Spinal cord (tissue), 10 donors: ENCODE data around the gene KREMEN2. TPM values are rescaled to one million over a fixed set of nuclear protein-coding genes. Genes with fewer than 3 reads are reported as not detected.
A peak's percentile ranks its signal among the peaks of the same experiment; 100 is the strongest.

Experiments
- DNase-seq, 6 donors: peaks; one replicate each; pipeline versions ENCODE4 v3.0.0 to v3.0.0-alpha.2; 2013 to 2015; ENCODE audit warnings: low spot score in 6 of 6, low read depth in 4 of 6
- H3K27ac ChIP-seq: one replicate; pipeline ENCODE4 v1.5.1; 2013; ENCODE audit warnings: low read depth, low read length, control low read depth
- H3K27me3 ChIP-seq: one replicate; pipeline ENCODE4 v1.6.1; 2013; ENCODE audit warnings: low read length; ENCODE audit not compliant: control insufficient read depth, insufficient read depth
- H3K36me3 ChIP-seq: one replicate; pipeline ENCODE4 v1.6.1; 2013; ENCODE audit warnings: low read length; ENCODE audit not compliant: control insufficient read depth, insufficient read depth
- H3K4me1 ChIP-seq: one replicate; pipeline ENCODE4 v1.6.1; 2013; ENCODE audit warnings: low read length; ENCODE audit not compliant: control insufficient read depth, insufficient read depth
- H3K4me3 ChIP-seq: one replicate; pipeline ENCODE4 v1.5.1; 2013; ENCODE audit warnings: low read depth, low read length, control low read depth
- H3K9me3 ChIP-seq: one replicate; pipeline ENCODE4 v1.6.1; 2013; ENCODE audit warnings: low read length; ENCODE audit not compliant: control insufficient read depth, insufficient read depth
- WGBS: methylation state at CpG from one replicate; pipeline ENCODE4 v1.1.5; 2013; ENCODE audit warnings: missing lambda C conversion rate; ENCODE audit not compliant: insufficient coverage; 5-methylcytosine and 5-hydroxymethylcytosine counted together
- polyA plus RNA-seq, 2 donors: library from polyadenylated mRNA; unstranded; fragments of 120-200 nt; gene quantifications; one replicate each; pipeline ENCODE4 v1.2.1, GENCODE V29; 2013; ENCODE audit not compliant: insufficient read length in 2 of 2
- total RNA-seq, 2 donors: library from RNA; depleted of rRNA in 1 of 2; stranded (reverse); fragments of 120-200 nt in 1 of 2; fragments of >200 nt in 1 of 2; gene quantifications; one replicate each; pipeline versions ENCODE4 v1.2.3 to v1.2.4, GENCODE V29; 2013 to 2014
- donor health status: healthy.

KREMEN2 gene
- total and polyA plus RNA-seq, 4 donors, result 0.17 to 1.6 (median 0.82) TPM

- no peak overlapping the region for H3K4me3 ChIP-seq
- no peak overlapping the region for H3K27ac ChIP-seq
- peaks cover 41% of the 10 kb centered on the region for H3K4me1 ChIP-seq
- 1% methylated on average over 25 of the region's 40 CpGs for WGBS
- peaks cover 71% of the 10 kb centered on the region for H3K27me3 ChIP-seq
- peaks cover 7% of the 10 kb centered on the region for H3K36me3 ChIP-seq
- DNase-seq, result no peak
- H3K9me3 ChIP-seq, result no peaks in the 10 kb centered on the region
These were observed 877 bp upstream of the KREMEN2 start for GRCh38 chr16:2963074-2963722.

DNA sequence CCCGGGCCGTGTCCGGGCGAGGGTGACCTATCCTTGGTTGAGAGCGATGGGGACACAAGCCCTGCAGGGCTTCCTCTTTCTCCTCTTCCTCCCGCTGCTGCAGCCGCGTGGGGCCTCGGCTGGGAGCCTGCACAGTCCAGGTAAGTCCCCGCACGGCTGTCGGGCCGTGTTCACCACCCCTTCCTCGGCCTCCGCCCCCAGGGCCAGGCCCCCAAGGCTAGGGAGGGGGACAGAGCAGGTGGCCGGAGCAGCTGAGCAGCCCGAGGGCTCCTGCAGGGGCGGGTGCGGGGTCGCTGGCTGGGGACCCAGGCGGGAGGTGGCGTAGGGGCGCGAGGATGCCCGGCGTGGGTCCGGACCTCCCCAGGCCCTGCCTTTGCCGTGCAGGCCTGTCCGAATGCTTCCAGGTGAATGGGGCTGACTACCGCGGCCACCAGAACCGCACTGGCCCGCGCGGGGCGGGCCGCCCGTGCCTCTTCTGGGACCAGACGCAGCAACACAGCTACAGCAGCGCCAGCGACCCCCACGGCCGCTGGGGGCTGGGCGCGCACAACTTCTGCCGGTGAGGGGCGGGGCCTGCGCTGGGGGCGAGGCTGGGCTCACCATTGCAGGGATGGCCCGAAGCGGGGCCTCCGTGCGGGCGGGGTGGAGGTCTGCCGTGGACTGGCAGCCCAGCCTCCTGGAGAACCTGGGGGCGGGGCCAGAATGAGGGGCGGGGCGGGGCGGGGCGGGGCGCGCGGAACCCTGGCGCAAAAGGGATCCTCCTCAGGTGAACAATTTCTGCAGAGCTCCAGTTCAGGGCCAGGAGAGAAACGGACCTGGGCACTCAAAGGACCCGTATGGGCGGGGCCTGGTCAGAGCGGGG, 631 bp downstream of the KREMEN2 start:
- H3K36me3 ChIP-seq, result peaks cover 7% of the 10 kb centered on the region
- WGBS, result 0% methylated on average over 68 of the region's 68 CpGs
- peaks cover 52% of the 10 kb centered on the region for H3K4me1 ChIP-seq
- peak overlapping the region; percentile 26 for H3K4me3 ChIP-seq
- peaks cover 77% of the 10 kb centered on the region for H3K27me3 ChIP-seq
- no peak overlapping the region for H3K27ac ChIP-seq
- no peak for DNase-seq
- H3K9me3 ChIP-seq, result no peaks in the 10 kb centered on the region

DNA sequence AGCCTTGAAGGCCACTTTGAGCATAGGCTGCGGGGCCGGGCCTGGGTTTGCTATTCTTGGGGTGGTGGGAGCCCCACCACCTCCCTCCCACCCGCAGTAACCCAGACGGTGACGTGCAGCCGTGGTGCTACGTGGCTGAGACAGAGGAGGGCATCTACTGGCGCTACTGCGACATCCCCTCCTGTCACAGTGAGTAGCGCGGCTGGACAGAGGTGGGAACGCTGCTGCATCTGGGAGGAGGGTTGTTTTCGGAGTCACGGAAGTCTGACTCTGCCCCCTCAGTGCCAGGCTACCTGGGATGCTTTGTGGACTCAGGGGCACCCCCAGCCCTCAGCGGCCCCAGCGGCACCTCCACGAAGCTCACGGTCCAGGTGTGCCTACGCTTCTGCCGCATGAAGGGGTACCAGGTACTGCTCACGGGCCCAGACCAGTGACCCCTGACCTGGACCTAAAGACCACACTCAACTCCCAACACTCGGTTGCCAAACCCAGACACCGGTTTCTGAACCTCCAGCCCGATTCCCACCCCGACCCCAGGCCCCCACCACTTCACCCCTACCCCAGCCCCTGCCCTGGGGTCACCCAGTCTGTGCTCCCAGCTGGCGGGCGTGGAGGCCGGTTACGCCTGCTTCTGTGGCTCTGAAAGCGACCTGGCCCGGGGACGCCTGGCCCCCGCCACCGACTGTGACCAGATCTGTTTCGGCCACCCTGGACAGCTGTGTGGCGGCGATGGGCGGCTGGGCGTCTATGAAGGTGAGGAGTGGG, 2.1 kb downstream of the KREMEN2 start:
- no peak overlapping the region for H3K27ac ChIP-seq
- H3K4me3 ChIP-seq, result no peak overlapping the region
- WGBS, result 56% methylated on average over 28 of the region's 39 CpGs
- H3K36me3 ChIP-seq, result peaks cover 14% of the 10 kb centered on the region
- DNase-seq, result no peak
- H3K4me1 ChIP-seq, result peaks cover 67% of the 10 kb centered on the region
- H3K9me3 ChIP-seq, result no peaks in the 10 kb centered on the region
- peaks cover 71% of the 10 kb centered on the region for H3K27me3 ChIP-seq

DNA sequence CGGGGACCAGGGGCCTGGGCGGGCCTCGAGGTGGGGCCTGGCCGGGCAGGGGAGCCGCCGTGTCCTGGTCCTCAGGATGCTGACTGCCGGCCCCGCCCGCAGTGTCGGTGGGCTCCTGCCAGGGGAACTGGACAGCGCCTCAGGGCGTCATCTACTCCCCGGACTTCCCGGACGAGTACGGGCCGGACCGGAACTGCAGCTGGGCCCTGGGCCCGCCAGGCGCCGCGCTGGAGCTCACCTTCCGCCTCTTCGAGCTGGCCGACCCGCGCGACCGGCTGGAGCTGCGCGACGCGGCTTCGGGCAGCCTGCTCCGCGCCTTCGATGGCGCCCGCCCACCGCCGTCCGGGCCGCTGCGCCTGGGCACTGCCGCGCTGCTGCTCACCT, 2.7 kb downstream of the KREMEN2 start:
- Histone ChIP-seq H3K27me3 (peaks cover 67% of the 10 kb centered on the region), H3K4me1 (peaks cover 73% of the 10 kb centered on the region), H3K4me3 (no peak overlapping the region), H3K9me3 (no peaks in the 10 kb centered on the region), H3K36me3 (peaks cover 20% of the 10 kb centered on the region), H3K27ac (no peak overlapping the region)
- no peak for DNase-seq
- 3% methylated on average over 46 of the region's 46 CpGs for WGBS

DNA sequence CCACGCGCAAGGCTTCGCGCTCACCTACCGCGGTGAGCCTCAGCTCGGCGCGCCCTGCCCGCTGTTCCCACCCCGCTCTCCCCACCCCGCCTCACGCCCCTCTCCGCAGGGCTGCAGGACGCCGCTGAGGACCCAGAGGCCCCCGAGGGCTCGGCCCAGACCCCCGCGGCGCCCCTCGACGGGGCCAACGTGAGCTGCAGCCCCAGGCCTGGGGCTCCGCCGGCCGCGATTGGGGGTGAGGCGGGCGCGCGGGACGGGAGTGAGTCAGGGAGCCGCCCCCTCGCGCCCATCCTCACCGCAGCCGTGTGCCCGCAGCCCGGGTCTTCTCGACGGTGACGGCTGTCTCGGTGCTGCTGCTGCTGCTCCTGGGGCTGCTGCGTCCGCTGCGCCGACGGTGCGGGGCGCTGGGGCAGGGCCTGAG, 3.1 kb downstream of the KREMEN2 start:
- Histone ChIP-seq H3K27me3 (peaks cover 62% of the 10 kb centered on the region), H3K27ac (no peak overlapping the region), H3K36me3 (peaks cover 24% of the 10 kb centered on the region), H3K9me3 (no peaks in the 10 kb centered on the region), H3K4me3 (no peak overlapping the region), H3K4me1 (peaks cover 76% of the 10 kb centered on the region)
- no peak for DNase-seq
- WGBS, result 8% methylated on average over 49 of the region's 51 CpGs

GRCh38 chr16:2967721-2968161, 3.7 kb downstream of the KREMEN2 start:
- H3K36me3 ChIP-seq, result peaks cover 29% of the 10 kb centered on the region
- 46% methylated on average over 33 of the region's 33 CpGs for WGBS
- DNase-seq, result no peak
- no peak overlapping the region for H3K27ac ChIP-seq
- H3K27me3 ChIP-seq, result peaks cover 57% of the 10 kb centered on the region
- H3K4me1 ChIP-seq, result peaks cover 76% of the 10 kb centered on the region
- no peak overlapping the region for H3K4me3 ChIP-seq
- H3K9me3 ChIP-seq, result no peaks in the 10 kb centered on the region

DNA sequence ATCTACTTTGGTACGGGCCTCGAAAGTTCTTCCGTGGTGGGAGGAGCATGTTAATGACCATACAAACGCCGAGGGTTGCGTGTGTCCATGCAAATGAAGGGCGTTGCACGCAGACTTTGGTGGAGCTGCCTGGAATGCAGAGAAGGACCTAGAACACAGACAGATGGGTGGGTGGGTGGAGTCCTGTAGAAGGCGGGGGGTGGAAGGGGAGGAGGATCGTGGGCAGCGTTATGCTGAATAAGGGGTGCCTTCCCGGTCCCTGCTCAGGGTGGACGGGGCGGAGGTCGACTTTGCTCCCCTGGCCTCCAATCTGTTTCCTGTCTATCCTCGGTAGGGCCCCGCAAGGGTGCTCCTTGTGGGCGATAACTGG, 4.3 kb downstream of the KREMEN2 start:
- peaks cover 77% of the 10 kb centered on the region for H3K4me1 ChIP-seq
- H3K4me3 ChIP-seq, result peak overlapping the region; percentile 51
- WGBS, result 15% methylated on average over 18 of the region's 18 CpGs
- peaks cover 51% of the 10 kb centered on the region for H3K27me3 ChIP-seq
- peaks cover 35% of the 10 kb centered on the region for H3K36me3 ChIP-seq
- no peak overlapping the region for H3K27ac ChIP-seq
- no peaks in the 10 kb centered on the region for H3K9me3 ChIP-seq
- no peak for DNase-seq

GRCh38 chr16:2968738-2969544, 4.9 kb downstream of the KREMEN2 start, which contains the start of gene PAQR4:
TSS of gene PAQR4 (plus strand) at chr16:2969348. CDS start at chr16:2969675, 327 bp downstream.
- Histone ChIP-seq H3K27me3 (peaks cover 45% of the 10 kb centered on the region), H3K9me3 (no peaks in the 10 kb centered on the region), H3K4me1 (peaks cover 77% of the 10 kb centered on the region), H3K4me3 (peak within 1 kb of the TSS; percentile 59), H3K27ac (peak within 1 kb of the TSS; percentile 75), H3K36me3 (peaks cover 40% of the 10 kb centered on the region)
- peak; percentile 72 to 97 (median 84) for DNase-seq
- 1% methylated on average over 98 of the region's 98 CpGs for WGBS
